Limb (tissue), 2 donors: ENCODE measurements around the gene STK4.

Experiments used
- DNase-seq, 2 donors: peaks; one replicate each; pipeline ENCODE4 v3.0.0-alpha.2; 2016; ENCODE audit errors: extremely low spot score in 2 of 2

Gene STK4

GRCh38 chr20:45085289-45085688, 119.0 kb downstream of the STK4 start:
- DNase-seq: no peak

- no peak for DNase-seq
Observed at GRCh38 chr20:45085867-45086266, 119.6 kb downstream of the STK4 start.

DNA sequence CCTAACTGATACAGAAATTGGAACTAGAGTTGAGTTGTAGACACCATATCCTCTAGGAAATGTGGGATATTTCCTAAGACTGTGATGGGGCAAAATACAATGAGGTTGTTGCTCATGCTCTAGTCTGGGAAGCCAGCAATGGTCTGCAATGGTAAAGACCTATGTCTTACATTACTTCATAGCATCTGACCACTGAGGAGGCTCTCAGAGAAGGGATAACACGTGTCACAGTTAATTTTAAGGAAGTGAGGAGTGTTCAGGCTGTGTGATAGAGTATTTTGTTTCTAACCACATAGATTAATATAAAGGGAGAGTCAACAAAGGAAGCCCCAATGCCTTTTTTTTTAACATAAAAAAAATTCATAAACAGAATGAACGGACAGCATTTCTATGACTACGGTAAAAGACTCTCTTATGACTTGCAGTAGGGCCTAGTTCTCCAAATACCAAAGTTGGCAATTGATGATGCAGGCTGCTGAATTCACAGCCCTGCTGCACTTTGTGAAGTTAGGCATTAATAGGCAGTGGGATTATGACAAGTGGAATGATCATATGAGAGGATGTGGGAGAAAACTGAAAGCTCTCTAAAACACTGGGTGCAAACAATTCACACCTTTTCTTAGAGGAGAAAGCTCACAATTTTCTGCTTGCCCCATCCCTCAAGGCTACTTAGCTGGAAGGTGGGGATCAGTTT, 120.9 kb downstream of the STK4 start:
- no peak for DNase-seq

DNA sequence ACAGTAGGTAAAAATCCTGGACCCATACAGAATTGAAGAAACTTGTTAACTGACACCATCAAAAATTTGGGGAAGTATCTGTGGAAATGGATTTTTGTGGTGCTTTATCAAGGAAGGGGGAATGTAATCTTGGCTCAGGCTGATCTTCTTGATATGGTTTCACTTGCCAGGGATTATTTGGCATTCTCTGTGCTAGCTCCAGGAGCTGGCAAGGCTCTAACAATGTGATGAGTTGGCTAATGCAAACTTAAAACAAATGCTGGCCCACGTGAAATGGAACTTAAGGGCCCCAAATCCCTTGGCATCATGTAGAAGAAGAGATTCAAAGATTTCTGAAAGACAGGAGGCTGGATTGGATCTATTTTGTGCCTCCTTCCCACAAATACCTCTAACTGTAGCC, 121.5 kb downstream of the STK4 start:
- DNase-seq: no peak

GRCh38 chr20:45088247-45088646, 121.9 kb downstream of the STK4 start:
- peak in 1 of 2 donors; percentile 32 for DNase-seq

GRCh38 chr20:45090481-45090880, 124.2 kb downstream of the STK4 start:
- no peak for DNase-seq

DNA sequence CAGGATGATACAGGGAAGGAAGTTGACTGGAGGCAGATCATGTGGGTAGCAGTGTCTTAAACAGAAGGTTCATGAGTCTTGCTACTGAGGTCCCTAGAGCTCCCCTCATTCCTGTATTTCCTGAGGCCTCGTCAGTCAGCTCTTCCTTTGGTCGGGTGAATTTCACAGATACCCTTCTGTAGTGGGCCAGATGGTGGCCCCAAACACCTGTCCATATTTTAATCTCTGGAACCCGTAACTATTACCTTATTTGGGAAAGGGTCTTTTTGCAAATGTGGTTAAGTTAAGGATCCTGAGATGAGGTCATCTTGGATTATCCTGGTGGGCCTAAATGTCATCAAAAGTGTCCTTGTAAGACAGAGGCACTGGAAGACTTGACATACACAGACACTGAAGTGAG, 125.1 kb downstream of the STK4 start:
- DNase-seq: no peak

DNA sequence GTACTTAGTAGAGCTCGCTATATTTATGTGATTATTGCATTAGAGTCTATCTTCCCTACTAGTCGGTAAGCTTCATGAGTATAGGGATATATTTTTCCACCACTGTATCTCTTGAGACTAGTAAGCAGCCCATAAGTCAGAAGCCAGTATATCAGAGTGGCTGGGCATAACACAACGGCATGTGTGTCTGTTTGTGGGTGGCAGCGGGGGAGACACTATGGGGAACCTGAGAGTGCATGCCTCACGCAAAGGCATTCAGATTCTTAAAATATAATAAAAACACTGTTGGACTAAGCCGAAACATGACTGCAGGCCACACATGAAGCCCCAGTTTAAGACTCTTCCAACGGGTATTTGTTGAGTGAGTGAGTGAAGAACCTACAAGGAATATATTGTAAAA, 126.6 kb downstream of the STK4 start:
- no peak for DNase-seq

- no peak for DNase-seq
Observed at GRCh38 chr20:45094201-45094600, 127.9 kb downstream of the STK4 start.

DNA sequence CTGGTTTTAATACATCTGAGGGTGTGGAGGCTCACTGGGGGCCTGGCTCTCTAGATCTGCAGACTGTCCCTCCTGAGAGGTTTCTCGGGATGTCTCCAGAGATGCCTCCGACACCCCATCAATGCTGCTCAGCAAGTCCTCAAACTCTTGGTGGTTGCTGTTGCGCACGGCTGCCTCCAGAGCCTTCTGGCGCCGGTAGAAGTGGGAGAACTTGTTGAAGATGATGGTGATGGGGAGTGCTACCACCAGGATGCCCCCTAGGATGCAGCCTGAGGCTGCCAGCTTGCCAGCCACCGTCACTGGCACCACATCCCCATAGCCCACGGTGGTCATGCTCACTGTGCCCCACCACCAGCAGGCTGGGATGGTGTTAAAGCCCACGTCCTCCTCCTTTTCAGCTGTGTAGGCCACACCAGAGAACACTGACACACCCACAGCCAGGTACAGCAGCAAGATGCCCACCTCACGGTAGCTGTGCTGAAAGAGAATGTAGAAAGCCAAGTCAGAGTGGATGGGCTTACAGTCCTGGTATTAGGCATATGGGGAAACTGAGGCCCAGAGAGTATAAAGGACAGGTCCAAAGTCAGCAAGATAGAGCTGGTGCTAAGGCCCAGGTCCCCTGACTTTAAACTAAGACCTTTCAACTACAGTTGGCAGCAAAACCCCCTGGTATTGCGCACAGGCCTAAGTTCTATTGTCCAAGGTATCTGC, 128.7 kb downstream of the STK4 start:
- no peak for DNase-seq

DNA sequence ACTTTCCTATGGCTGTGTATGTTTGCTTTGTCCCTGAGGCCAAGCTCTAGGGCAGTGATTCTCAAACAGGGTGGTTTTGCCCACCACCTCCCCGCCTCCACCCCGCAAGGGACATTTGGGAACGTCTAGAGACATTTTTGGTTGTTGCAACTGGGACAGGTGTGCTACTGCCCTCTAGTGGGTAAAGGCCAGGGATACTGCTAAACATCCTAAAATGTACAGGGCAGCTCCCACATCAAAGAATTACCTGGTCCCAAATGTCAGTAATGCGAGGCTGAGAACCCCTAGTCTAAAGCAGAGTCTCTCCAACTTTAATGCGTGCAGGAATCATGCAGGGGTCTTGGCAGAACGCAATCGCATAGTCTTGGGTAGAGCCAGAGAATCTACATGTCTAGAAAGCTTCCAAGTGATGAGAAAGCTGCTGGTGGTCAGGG, 129.5 kb downstream of the STK4 start:
- peak; percentile 55 to 75 for DNase-seq

GRCh38 chr20:45096781-45097180, 130.5 kb downstream of the STK4 start:
- no peak for DNase-seq

- peak in 1 of 2 donors; percentile 57 for DNase-seq
Observed at GRCh38 chr20:45097485-45098102, 131.3 kb downstream of the STK4 start.

DNA sequence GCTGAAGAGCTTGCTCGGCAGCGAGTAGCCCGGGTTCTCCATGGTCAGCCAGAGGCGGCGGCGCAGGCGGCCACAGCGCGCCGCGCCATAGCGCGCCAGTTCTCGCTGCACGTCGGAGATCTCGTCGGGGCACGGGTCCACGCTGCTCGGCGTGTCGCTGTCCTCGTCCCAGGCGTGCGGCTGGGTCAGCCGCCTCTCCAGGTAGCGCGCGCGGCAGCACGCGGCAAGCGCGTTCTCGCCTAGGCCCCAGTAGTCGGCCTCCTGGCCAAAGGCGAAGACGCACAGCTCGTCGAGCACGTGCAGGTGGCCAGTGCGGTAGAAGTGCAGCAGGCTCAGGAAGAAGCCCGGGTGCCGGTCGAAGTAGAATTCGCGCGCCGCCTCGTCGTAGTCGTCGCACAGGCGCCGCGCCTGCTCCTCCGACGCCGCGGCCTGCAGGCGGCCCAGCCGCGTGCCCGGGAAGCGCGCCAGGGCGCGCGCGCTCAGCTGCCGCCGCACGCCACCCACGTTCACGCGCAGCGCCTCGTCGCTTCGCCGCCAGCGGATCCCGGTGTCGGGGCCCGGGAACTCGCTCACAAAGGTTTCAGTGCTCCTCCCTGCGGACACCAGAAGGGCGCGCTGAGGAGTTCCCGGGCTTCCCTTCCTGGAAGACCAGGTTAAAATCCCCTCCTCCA, 131.9 kb downstream of the STK4 start:
- DNase-seq: peak in 1 of 2 donors; percentile 68

DNA sequence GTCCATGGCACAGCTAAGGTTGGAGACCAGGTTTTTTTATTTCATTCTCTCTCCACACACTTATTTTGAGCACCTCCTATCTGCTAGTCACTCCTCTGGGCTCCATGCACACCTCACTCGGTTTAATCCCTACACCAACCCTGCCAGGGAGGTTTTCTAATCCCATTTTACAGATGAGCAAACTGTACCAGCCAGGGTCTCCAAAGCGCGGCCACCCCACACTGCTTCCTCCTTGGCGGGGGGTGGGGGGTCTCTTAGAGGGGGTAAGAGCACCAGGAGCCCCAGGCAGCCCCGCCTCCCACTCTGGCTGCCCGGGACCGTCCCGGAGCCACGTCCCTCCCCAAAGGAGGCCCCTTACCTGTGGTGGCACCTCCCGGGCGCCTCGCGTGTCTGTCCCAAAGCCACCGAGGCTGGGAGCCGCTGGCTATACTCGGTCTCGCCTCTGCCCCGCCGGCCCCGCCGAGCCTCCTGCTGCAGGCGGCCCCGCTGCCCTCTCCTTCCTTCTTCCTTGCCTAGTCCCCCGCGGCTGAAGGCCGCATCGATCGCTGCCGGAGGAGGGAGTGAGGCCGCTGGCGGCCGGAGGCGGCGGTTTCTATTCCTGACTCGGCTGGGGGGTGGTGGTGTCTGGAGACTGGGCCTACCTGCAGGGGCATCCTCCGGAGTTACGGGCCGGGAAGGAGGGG, 134.4 kb downstream of the STK4 start, which contains the start of gene KCNS1:
KCNS1 (minus strand) TSS at position 565 of the 683 bp plus-strand sequence. CDS start 1,891 bp downstream, outside the sequence.
- no peak for DNase-seq

GRCh38 chr20:45101333-45101850, 135.1 kb downstream of the STK4 start:
- no peak for DNase-seq

- no peak for DNase-seq
Observed at GRCh38 chr20:45103072-45103471, 136.8 kb downstream of the STK4 start.

- DNase-seq: no peak
Observed at GRCh38 chr20:45104786-45105185, 138.5 kb downstream of the STK4 start.

DNA sequence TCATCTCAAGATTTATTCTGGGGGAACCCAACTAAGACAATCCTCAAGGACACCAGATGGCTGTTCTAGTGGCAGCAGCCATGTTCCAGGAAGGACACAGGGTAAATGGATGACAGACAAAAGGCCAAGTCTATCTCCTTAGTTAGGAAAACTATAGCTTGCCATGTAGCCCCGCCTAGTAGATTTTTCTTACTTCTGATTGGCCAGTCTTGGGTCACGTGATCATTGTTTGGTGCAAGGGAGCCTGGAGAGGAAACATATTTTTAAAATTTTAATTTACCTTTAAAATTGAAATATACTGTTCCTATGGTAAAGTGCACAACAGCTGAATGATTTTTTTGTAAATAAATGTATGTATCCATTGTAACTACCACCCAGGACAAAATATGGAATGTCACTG, 139.0 kb downstream of the STK4 start:
- no peak for DNase-seq

DNA sequence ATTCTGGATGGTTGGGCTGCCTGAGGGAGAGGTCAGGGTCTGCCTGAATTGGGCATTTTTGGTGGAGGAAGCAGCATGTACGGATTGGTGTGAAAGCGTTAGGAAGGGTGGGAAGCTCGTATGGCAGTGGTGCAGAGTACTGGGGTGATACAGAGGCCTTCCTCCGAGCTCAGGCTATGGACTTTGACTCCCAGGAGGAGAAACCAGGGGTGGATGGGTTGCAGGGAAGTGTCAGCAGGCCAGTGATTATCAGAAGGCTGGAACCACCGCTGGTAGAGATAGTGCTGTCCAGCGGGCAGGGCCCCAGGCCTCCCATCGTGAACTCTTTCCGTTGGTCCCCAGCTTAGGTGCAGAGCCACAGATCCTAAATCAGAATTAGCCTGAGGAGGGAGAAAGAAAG, 143.3 kb downstream of the STK4 start:
- no peak for DNase-seq

DNA sequence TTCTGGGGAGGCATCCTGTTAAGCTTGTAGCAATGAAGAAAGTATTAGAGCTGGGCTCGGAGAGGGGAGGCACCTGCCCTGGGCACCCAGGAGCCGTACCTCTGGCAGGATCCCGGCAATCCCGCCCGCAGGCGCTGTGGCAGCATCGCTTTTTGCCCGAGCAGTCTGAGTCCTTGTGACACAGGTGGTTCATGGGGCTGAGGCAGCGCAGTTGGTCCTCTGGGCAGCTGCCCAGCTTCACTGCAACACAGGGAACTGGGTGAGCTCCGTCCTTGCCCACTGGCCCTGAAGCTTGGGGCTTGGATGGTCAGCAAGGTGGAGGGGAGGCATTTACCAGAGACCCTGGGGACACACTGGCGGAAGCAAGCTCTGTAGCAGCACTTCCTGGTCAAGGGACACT, 144.0 kb downstream of the STK4 start:
- no peak for DNase-seq
